GM18873 (cell line): ENCODE results near the gene PSMA4.
"Not testable (repeated sequence)": the region's sequence is repeated elsewhere in the genome, so short reads cannot be mapped to it uniquely, and the experiment has no call there.

ENCODE experiments used
- ATAC-seq: cut with Tn5 transposase; IDR thresholded peaks from one replicate; pipeline ENCODE4 v1.9.1; 2021; ENCODE audit warnings: mild to moderate bottlenecking, moderate library complexity, moderate number of reproducible peaks; ENCODE audit not compliant: unreplicated experiment, low FRiP score

The PSMA4 gene

DNA sequence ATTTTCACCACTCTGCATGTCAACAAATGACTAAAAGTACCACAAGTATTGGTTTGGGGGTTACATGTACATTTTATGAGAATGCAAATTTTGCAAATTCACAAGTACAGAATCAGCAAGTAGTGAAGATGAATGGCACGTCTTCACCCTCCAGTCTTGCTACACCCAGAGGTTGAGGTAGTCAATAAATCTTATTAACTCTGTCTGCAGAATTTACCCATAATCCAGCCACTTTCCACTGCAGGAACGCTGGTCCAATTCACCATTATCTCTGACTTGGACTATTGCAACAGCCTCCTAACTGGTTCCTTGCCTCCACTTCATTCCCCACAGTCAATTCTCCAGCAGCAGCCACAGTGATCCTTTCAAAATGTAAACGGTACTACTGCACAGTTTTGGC, 10.6 kb downstream of the PSMA4 start:
- no peak for ATAC-seq

DNA sequence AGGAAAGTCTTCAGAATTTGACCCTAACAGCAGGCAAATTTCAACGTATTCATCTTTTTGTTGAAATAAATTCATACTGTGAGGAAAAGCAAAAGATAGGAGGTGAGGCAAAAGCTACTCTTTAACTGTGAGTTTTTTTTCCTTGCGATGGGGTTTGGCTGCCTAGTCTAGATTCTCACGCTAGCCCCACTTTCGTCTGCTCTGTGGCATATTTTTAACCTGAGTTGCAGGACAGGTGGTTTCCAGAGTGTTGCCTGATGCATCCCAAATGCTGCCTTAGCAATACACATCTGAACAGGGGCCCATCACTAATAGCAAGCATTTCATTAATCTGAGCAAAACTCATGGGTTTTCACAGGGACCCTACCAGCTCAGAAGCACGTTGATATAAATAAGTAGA, 11.7 kb downstream of the PSMA4 start:
- ATAC-seq = no peak

DNA sequence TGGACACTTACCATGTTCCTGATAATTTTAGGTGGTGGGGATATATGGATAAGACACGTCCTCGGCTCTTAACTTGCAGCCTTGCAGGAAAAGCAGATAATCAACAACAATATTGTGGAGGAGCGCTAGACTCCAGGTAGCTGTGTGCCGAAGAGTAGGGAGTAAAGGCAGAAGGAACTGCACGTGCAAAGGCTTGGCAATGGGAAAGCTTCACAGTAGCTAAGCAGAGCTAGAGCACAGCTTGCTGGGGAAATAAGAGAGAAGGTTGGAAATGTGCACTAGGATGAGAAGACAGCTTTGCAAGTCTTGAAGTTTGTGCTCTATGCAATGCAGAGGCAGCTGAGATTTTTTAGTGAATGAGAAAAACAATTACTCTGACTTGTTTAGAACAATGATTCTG, 12.4 kb downstream of the PSMA4 start:
- no peak for ATAC-seq

DNA sequence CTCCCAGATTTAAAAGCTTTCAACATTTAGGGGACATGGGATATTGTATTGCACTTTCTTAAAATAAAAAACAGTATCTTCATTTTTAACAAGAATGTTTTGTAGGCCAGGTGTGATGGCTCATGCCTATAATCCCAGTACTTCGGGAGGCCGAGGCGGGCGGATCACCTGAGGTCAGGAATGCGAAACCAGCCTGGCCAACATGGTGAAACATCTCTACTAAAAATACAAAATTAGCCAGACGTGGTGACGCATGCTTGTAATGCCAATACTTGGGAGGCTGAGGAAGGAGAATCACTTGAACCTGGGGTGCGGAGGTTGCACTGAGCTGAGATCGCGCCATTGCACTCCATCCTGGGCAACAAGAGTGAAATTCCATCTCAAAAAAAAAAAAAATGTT, 20.0 kb downstream of the PSMA4 start:
- not testable (repeated sequence) for ATAC-seq

DNA sequence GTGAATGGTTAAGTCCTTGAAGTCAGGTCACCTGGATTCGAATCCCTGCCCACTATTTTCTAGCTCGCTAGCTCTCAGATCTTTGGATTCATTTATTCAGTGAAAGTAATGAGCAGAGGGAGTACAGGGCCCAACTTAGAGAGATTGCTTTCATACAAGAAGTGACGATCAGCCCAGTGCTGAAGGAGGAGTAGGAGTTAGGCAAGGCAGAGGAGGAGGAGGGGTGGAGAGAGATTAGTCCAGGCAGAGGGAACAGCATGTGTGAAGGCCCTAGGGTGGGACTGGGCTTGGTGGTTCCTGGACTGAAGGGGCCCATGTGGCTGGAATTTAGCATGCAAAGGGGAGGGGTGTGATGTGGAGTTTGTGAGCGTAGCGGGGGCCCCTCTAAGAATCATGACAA, 21.2 kb downstream of the PSMA4 start:
- ATAC-seq = no peak

DNA sequence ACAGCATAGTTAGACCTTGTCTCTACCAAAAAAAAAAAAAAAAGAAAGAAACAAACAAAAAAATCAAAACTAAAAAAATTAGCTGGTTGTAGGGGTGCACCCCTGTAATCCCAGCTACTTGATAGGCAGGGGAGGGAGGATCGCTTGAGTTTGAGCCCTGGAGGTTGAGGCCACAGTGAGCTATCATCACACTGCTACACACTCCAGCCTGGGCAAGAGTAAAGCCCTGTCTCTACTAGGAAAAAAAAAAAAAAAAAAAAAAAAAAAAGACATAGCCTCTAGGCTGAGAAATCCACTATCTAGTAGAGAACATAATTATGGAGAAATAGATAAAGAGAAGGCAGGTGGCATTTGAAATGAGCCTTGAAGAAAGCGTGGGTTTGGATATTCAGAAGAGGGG, 22.8 kb downstream of the PSMA4 start:
- ATAC-seq = no peak

DNA sequence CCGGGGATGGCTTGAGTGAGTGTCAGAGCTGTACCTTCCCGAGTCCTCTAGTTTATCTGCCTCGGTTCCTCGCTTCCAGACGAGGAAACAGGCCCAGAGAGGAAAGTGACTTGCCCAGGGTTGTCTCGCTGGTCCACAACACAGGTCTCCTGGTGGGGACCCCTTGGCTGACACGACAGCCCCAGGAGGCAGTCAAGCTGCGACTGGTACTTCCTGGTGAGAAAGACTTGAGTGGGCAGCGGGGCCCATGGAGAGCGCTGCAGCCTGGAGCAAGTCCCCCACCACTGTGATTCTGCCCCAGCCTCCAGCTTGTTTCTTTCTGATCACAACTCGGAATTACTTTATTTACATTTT, 24.5 kb downstream of the PSMA4 start:
- no peak for ATAC-seq

DNA sequence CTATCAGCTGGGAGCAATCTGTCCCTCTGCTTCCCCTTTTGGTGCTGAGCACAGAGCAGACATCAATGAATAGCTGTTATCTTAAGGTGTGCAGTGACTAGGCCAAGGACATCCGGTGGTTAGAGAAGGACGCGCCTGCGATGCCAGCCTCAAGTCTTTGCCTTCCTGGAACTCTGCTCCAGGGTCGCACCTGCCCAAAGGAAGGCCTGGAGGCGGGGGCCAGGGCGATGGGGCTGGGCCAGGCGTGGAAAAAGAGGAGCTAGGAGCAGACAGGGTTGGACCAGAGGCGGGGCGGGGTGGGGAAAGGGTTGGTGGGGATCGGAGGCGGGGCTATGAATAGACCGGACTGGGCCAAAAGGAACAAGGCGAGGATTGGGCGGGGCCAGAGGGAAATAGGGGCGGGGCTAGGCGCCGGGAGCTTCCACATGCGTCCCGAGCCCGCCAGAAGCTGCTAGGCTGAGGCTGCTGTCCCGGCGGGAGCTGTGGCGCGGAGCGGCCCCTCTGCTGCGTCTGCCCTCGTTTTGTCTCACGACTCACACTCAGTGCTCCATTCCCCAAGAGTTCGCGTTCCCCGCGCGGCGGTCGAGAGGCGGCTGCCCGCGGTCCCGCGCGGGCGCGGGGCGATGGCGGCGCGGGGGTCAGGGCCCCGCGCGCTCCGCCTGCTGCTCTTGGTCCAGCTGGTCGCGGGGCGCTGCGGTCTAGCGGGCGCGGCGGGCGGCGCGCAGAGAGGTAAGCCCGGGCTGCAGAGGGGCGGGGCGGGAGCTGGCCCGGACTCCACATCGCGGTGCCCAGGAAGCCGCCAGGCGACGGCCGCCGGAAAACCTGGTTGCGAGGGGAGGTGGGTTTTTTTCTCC, 25.1 kb downstream of the PSMA4 start, which contains the start of gene CHRNA5:
CHRNA5 (plus strand) TSS at position 424 of the 854 bp plus-strand sequence; CDS start at position 624, 200 bp downstream.
- ATAC-seq = peak; percentile 60

DNA sequence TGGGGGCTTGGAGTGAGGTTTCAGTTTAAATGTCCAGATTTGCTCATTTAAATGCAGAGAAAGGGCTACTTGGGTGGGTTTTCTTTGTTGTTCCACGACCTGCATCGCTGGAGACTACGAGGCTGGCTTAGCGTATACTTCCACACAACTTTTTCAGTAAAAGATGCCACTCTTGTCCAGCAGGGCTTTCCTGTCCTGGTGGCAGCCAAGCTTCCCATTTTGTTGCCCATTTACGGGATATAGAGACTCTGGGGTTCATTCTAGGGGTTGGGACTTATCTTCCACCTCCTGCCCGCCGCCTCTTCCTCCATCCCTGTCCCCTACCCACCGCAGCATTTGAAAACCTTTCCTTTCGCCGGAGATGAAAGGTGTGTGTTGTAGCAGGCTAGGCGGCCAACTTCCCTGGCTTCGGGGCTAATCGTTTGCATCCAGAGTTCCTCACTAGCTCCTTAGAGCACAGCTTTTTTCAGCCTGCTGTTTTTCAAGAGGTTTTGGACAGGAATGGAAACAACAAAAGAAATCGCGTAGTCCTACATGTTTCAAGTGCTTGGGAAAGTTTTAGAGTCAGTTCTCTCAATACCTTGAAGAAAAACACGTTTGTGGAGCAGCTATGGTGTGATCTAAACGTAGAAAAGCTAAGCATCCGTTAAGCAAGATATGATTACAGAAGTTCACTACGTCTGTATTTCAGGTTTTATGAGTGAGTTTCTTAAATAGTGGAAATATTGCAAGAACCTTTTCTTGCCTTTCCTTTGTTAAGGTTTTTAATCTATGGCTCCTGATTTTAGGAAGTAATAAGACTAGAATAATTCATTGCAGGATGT, 25.9 kb downstream of the PSMA4 start:
- no peak for ATAC-seq

DNA sequence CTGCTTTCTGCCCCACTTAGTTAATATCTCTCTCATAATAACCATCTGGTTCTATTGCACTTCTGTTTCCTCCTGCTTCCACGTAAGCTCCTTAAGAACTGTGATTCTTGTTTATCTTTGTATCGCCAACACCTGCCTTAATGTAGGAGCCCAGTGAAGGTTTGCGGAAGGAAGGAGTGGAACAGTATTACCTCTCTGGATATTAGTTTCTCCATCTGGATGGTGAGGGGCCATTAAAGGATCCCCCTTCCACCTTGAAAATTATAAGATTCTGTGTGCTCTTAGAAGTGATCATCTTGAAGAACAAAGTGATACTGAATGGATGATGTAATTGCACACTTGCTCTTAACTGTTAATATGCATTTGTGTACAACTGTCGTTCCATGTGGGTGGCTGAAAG, 27.3 kb downstream of the PSMA4 start:
- no peak for ATAC-seq

DNA sequence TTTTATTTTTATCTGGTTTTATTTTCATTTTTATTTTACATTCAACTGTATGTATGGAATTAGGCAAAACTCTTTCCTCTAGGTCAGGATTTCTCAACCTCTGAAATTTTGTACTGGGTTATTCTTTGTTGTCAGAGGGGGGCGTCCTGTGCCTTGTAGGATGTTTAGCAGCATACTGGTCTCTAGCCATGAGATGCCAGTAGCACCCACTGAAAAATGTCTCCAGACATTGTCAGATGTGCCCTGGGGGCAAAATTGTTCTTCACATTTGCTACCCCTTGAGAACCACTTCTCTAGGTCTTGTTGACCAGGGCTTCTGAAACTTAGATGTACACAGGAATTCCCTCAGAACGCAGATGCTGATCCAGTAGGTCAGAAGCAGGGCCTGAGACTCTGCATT, 30.5 kb downstream of the PSMA4 start:
- ATAC-seq = no peak

DNA sequence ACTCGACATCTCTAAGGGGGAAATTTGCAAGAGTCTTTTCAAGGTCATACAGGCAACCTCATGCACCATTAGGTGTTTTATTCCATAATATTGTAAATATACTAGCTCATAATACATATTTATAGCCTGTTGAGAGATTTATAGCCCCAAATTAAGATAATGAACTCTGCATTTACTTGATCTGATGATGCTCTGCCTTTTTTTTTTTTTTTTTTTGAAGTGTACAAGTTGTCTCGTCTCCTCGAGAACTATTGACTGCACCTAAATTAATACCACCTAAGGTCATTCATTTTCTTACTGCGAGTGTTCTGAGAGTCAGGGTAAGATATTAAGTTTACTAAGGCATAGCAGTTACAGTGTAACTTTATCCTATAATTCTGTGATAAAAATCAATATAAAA, 31.1 kb downstream of the PSMA4 start:
- no peak for ATAC-seq

DNA sequence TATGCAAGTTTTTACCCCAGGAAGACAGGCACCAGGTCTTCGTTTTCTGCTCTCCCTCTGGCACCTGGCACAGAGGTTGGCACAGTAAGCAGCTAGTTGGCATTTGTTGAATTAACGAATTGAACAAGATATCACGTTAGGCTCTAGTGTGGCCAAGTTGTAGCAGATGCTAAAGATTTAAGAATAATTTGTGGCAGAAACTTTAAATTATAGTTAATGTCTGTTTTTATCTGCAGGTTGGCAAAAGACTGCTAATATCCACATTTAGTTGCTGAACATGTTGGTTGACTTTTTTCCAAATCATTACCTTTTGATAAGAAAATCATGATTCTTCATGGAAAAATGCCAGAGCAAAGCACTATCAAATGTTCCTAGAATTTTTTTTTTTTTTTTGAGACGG, 33.2 kb downstream of the PSMA4 start:
- no peak for ATAC-seq

DNA sequence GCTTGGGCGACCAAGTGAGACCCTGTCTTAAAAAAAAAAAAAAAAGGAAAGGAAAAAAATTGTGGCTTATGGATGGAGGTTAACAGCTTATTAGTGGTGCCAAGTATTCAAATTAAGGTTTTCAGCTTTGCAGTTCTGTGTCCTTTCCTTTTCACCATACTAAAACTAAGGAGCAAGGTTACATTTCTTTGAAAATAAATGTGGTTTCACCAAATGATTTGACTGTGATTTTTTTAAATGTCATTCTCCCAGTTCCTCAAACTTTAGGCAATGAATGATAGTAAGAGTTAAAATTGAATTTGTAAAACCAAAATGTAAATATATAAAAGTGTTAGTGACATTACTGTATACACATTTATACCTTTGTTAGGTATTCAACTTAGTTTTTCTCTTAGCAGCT, 34.7 kb downstream of the PSMA4 start:
- no peak for ATAC-seq

DNA sequence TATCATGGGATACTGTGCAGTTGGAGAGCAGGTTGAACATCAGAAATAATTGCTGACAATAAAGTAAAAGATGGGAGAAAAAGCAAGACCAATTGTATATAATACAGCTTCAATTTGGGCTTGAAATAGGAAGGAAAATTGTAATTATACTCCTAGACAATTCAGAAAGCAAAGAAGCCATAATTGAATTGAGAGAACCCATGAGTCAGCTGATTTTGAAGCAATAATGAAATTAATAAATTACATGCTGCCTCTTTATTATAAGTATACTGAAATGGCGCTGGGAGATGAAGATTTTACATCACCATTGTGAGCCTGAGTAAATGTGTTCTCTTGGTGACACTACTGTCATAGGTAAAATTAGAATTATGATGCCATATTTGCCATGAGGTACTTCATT, 57.3 kb downstream of the PSMA4 start:
- ATAC-seq = no peak

DNA sequence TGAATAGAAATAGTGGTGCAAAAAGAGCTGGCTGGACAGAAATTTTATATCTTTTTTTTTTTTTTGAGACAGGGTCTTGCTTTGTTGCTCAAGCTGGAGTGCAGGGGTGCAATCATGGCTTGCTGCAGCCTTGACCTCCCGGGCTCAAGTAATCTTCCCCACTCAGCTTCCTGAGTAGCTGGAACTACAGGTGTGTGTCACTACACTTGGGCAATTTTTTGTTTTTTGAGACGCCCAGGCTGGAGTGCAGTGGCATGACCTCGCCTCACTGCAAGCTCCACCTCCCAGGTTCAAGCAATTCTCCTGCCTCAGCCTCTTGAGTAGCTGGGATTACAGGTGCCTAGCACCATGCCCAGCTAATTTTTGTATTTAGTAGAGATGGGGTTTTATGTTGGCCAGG, 58.1 kb downstream of the PSMA4 start:
- ATAC-seq = no peak

DNA sequence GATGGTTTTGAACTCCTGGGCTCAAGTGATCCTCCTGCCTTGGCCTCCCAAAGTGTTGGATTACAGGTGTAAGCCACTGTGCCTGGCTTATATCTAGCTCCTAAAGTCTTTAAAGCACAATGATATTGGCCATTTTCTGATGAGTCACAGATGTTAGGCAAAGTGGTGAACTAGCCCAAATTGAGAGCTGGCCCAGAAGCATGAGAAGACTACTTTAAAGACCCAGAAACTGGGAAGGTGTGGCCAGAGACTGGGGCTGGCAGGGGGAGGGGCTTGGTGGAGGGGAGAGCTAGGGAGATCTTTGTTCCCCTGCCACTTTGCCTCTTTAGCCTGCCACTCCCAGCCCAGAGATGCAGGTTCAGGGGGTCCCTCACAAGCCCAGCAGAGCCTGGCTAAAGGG, 58.9 kb downstream of the PSMA4 start:
- no peak for ATAC-seq
